HCT116 (cell line): ENCODE measurements around the gene PXDN.

Experiments used
- CEBPB ChIP-seq: IDR thresholded peaks from 2 replicates; pipeline ENCODE4 v1.6.1; 2012; ENCODE audit warnings: low read depth
- CTCF ChIP-seq, 3 experiments: fragments of 200-600 bp in 1 of 3; sonication (generic) in 1 of 3; IDR thresholded peaks in 2 of 3; conservative IDR thresholded peaks in 1 of 3; 2 replicates each; pipeline ENCODE4 v1.5.1; 2012 to 2017; ENCODE audit warnings: low read depth in 2 of 3, low read length in 2 of 3, antibody characterized with exemption in 1 of 3, borderline replicate concordance in 1 of 3, control low read depth in 1 of 3, mild to moderate bottlenecking in 1 of 3, mixed read lengths in 1 of 3, mixed run types in 1 of 3, moderate library complexity in 1 of 3; ENCODE audit not compliant: insufficient read depth in 1 of 3
- ELF1 ChIP-seq: IDR thresholded peaks from 2 replicates; pipeline ENCODE4 v1.6.1; 2012; ENCODE audit warnings: low read depth, borderline replicate concordance
- EZH2 ChIP-seq: fragments of 200-600 bp; sonication (generic); IDR thresholded peaks from 2 replicates; pipeline ENCODE4 v1.6.1; 2017; ENCODE audit warnings: antibody characterized with exemption, mixed run types
- EZH2phosphoT487 ChIP-seq: fragments of 200-600 bp; IDR thresholded peaks from 2 replicates; pipeline ENCODE4 v1.6.1; 2018; ENCODE audit warnings: antibody characterized with exemption, borderline replicate concordance
- JUND ChIP-seq: IDR thresholded peaks from 2 replicates; pipeline ENCODE4 v1.6.1; 2012
- POLR2A ChIP-seq: IDR thresholded peaks from 2 replicates; pipeline ENCODE4 v1.7.0; 2011; ENCODE audit warnings: borderline replicate concordance; ENCODE audit not compliant: insufficient read depth, insufficient read length; ENCODE audit errors: extremely low read depth
- POLR2AphosphoS5 ChIP-seq: IDR thresholded peaks from 2 replicates; pipeline ENCODE4 v1.6.1; 2011; ENCODE audit warnings: mild to moderate bottlenecking, low read depth, low read length, moderate library complexity
- RAD21 ChIP-seq: IDR thresholded peaks from 2 replicates; pipeline ENCODE4 v1.6.1; 2012; ENCODE audit warnings: low read depth, mild to moderate bottlenecking
- REST ChIP-seq: IDR thresholded peaks from 2 replicates; pipeline ENCODE4 v1.6.1; 2012; ENCODE audit warnings: low read depth

GRCh38 chr2:1727796-1728474, 16.4 kb downstream of the PXDN start:
- TF ChIP-seq POLR2AphosphoS5 (no peak), POLR2A (no peak), REST (no peak), CTCF (IDR thresholded peaks at IDR 0.05 in 2 of 3, conservative IDR thresholded peaks at IDR 0.05 in 1 of 3; ENCODE audit: borderline replicate concordance in 1 of 3, insufficient read depth in 1 of 3, low read depth in 2 of 3, low read length in 2 of 3) (no peak), ELF1 (no peak), EZH2 (no peak), EZH2phosphoT487 (no peak), CEBPB (no peak), RAD21 (no peak), JUND (no peak)
